SU-DHL-6 (cell line): ENCODE data around the gene TEX50.
"Not testable (repeated sequence)": the region's sequence is repeated elsewhere in the genome, so short reads cannot be mapped to it uniquely, and the experiment has no call there.

Source experiments
- H2AFZ ChIP-seq: fragments of 200-600 bp; sonication (generic); 2 replicates; pipeline ENCODE4 v1.6.1; 2014; ENCODE audit warnings: low read depth, mild to moderate bottlenecking, moderate library complexity, mixed read lengths, antibody characterized with exemption, low read length; ENCODE audit not compliant: severe bottlenecking
- H3F3A ChIP-seq: fragments of 200-600 bp; shearing (Covaris generic); 2 replicates; pipeline ENCODE4 v1.6.0; 2016; ENCODE audit warnings: antibody characterized with exemption, mild to moderate bottlenecking; ENCODE audit not compliant: insufficient read depth
- H3K27ac ChIP-seq: fragments of 200-600 bp; sonication (generic); 2 replicates; pipeline ENCODE4 v1.5.1; 2016; ENCODE audit warnings: low read depth, mild to moderate bottlenecking, low read length, moderate library complexity, mixed read lengths
- H3K27me3 ChIP-seq: fragments of 200-600 bp; sonication (generic), shearing (Covaris generic); 2 replicates; pipeline ENCODE4 v1.6.0; 2014; ENCODE audit warnings: mild to moderate bottlenecking, low read length
- H3K36me3 ChIP-seq: fragments of 200-600 bp; sonication (generic); 2 replicates; pipeline ENCODE4 v1.6.1; 2014; ENCODE audit warnings: mild to moderate bottlenecking, low read length, mixed read lengths
- H3K4me2 ChIP-seq: fragments of 300-600, 200-600 bp; shearing (Covaris generic), sonication (generic); 2 replicates; pipeline ENCODE4 v1.6.0; 2014; ENCODE audit warnings: low read length, low read depth, mild to moderate bottlenecking; ENCODE audit not compliant: poor library complexity, severe bottlenecking
- H3K4me3 ChIP-seq: fragments of 200-600 bp; sonication (generic); 2 replicates; pipeline ENCODE4 v1.5.1; 2014; ENCODE audit warnings: antibody characterized with exemption, low read length, mild to moderate bottlenecking, mixed read lengths; ENCODE audit not compliant: insufficient read depth, poor library complexity, severe bottlenecking
- H3K79me2 ChIP-seq: fragments of 200-600 bp; sonication (generic); 2 replicates; pipeline ENCODE4 v1.6.1; 2014; ENCODE audit warnings: mild to moderate bottlenecking, low read length, moderate library complexity; ENCODE audit not compliant: insufficient read depth
- H3K9ac ChIP-seq: fragments of 200-600 bp; sonication (generic); 2 replicates; pipeline ENCODE4 v1.7.0; 2014; ENCODE audit warnings: mild to moderate bottlenecking, low read length
- H3K9me2 ChIP-seq: fragments of 200-600 bp; sonication (generic); replicated peaks from 2 replicates; pipeline ENCODE4 v1.6.1; 2014; ENCODE audit warnings: low read length; ENCODE audit not compliant: insufficient read depth
- H3K9me3 ChIP-seq: fragments of 200-600 bp; sonication (generic); 2 replicates; pipeline ENCODE4 v1.6.1; 2014; ENCODE audit warnings: low read length, mixed read lengths; ENCODE audit not compliant: insufficient read depth
- H4K20me1 ChIP-seq: fragments of 200-600 bp; sonication (generic); 2 replicates; pipeline ENCODE4 v1.6.1; 2014; ENCODE audit warnings: low read depth, mild to moderate bottlenecking, antibody characterized with exemption, low read length, moderate library complexity, mixed read lengths
- EZH2phosphoT487 ChIP-seq: fragments of 200-600 bp; sonication (generic), shearing (Covaris generic); conservative IDR thresholded peaks from 2 replicates; pipeline ENCODE4 v1.6.1; 2018; ENCODE audit warnings: mild to moderate bottlenecking, antibody characterized with exemption, low read length, moderate library complexity, mixed read lengths
- TF ChIP-seq, protein P1 (sequence below): fragments of 200-600 bp; sonication (generic); IDR thresholded peaks from one replicate; pipeline ENCODE4 v1.5.1; 2017; ENCODE audit warnings: antibody characterized with exemption, mild to moderate bottlenecking, low read length, moderate library complexity; ENCODE audit not compliant: insufficient read depth, poor library complexity, severe bottlenecking

Gene TEX50

DNA sequence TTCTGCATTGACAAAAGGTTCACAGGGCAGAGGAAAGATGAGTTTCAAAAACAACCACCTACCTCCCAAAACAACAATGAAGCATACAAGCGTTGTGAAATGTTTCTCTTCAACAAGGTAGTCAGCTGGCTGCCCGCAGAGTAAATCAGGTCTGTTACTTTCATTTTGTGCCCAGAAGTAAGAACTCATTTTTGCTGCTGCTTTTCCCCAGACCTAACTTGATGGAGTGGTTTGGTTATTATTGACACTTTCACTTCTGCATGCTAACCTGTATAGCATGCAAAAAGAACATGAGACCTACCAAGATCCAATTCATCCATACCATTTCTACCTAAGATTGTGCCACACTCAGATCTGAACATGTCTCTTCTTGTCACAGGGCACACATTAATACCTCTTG is 33.5 kb upstream of the TEX50 start:
- H3K9me2 ChIP-seq, result no peaks in the 10 kb centered on the region
- H3K4me3 ChIP-seq, result no peak overlapping the region
- no peak for TF ChIP-seq EZH2phosphoT487
- TF ChIP-seq, protein P1, sequence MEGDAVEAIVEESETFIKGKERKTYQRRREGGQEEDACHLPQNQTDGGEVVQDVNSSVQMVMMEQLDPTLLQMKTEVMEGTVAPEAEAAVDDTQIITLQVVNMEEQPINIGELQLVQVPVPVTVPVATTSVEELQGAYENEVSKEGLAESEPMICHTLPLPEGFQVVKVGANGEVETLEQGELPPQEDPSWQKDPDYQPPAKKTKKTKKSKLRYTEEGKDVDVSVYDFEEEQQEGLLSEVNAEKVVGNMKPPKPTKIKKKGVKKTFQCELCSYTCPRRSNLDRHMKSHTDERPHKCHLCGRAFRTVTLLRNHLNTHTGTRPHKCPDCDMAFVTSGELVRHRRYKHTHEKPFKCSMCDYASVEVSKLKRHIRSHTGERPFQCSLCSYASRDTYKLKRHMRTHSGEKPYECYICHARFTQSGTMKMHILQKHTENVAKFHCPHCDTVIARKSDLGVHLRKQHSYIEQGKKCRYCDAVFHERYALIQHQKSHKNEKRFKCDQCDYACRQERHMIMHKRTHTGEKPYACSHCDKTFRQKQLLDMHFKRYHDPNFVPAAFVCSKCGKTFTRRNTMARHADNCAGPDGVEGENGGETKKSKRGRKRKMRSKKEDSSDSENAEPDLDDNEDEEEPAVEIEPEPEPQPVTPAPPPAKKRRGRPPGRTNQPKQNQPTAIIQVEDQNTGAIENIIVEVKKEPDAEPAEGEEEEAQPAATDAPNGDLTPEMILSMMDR, result no peak
- H2AFZ ChIP-seq, result no peak overlapping the region
- H3K4me2 ChIP-seq, result no peak overlapping the region
- H3K9me3 ChIP-seq, result no peaks in the 10 kb centered on the region
- H3F3A ChIP-seq, result no peaks in the 10 kb centered on the region
- H4K20me1 ChIP-seq, result no peaks in the 10 kb centered on the region
- no peak overlapping the region for H3K27ac ChIP-seq
- no peak overlapping the region for H3K9ac ChIP-seq
- H3K79me2 ChIP-seq, result no peaks in the 10 kb centered on the region
- no peaks in the 10 kb centered on the region for H3K27me3 ChIP-seq
- no peaks in the 10 kb centered on the region for H3K36me3 ChIP-seq

DNA sequence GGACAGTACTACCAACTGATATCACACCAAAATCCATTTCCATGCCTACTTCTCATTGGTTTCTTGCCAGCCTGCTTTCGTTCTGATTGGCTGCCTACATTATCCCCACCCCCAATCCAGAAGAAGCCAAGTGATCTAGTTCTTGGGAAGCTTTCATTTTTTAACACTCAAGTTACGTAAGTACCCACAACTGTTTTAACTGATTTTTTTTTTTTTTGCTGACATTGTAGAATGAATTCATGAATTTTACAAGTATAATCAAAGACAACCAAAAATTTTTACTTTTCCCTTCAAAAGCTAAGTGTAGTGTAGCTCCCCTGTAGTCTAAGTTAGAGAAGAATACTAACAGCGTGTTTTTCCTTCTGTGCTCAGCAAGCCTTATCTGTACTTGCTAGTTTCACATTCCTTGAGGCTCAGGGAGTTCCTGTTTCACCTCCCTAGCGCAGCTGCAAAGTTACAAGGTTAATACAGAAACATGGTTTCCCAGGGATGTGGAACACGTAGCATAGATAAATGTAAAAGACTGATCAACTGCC is 32.0 kb upstream of the TEX50 start, which contains the start of gene SLC9C2:
Gene SLC9C2 (minus strand): TSS at position 17 of the 536 bp plus-strand sequence. CDS start 1,296 bp downstream, outside the sequence.
- TF ChIP-seq EZH2phosphoT487, result no peak
- TF ChIP-seq, protein P1, result no peak
- no peaks in the 10 kb centered on the region for H3K9me3 ChIP-seq
- H2AFZ ChIP-seq, result no peak within 1 kb of the TSS
- no peak within 1 kb of the TSS for H3K4me3 ChIP-seq
- H3K79me2 ChIP-seq, result no peaks in the 10 kb centered on the region
- no peak within 1 kb of the TSS for H3K27ac ChIP-seq
- no peak within 1 kb of the TSS for H3K9ac ChIP-seq
- H3K4me2 ChIP-seq, result no peak within 1 kb of the TSS
- no peaks in the 10 kb centered on the region for H3K36me3 ChIP-seq
- H3K27me3 ChIP-seq, result no peaks in the 10 kb centered on the region
- no peaks in the 10 kb centered on the region for H4K20me1 ChIP-seq
- H3F3A ChIP-seq, result no peaks in the 10 kb centered on the region
- no peaks in the 10 kb centered on the region for H3K9me2 ChIP-seq

DNA sequence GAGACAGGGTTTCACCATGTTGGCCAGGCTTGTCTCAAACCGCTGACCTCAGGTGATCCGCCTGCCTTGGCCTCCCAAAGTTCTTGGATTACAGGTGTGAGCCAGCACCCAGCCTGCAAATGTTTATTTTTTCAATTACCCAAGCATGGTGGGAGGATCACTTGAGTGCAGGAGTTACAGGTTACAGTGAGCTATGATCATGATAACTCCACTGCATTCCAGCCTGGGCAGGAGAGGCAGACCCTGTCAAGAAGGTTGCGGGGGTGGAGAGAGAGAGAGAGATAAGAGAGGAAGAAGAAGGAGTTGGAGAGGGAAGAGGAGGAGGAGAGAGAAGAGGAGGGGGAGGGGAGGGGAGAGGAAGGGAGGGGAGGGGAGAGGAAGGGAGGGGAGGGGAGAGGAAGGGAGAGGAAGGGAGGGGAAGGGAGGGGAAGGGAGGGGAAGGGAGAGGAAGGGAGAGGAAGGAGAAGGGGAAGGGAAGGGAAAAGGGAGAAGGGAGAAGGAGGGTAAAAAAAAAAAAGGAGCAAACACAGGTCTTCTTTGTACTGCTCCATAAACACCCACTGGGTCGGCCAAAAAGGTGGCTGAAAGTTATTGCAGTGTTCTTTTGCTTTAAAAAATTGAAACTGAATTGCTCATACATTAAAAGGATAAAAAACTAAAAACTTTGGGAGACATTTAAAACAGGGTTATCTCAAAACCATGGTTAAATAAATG is 26.5 kb upstream of the TEX50 start:
- H3F3A ChIP-seq, result no peaks in the 10 kb centered on the region
- no peaks in the 10 kb centered on the region for H3K27me3 ChIP-seq
- no peaks in the 10 kb centered on the region for H3K9me3 ChIP-seq
- H3K9me2 ChIP-seq, result no peaks in the 10 kb centered on the region
- TF ChIP-seq EZH2phosphoT487, result no peak
- TF ChIP-seq, protein P1, result no peak
- no peak overlapping the region for H3K4me3 ChIP-seq
- no peak overlapping the region for H3K27ac ChIP-seq
- H3K79me2 ChIP-seq, result no peaks in the 10 kb centered on the region
- no peaks in the 10 kb centered on the region for H4K20me1 ChIP-seq
- H3K36me3 ChIP-seq, result no peaks in the 10 kb centered on the region
- H3K9ac ChIP-seq, result no peak overlapping the region
- no peak overlapping the region for H3K4me2 ChIP-seq
- H2AFZ ChIP-seq, result no peak overlapping the region

DNA sequence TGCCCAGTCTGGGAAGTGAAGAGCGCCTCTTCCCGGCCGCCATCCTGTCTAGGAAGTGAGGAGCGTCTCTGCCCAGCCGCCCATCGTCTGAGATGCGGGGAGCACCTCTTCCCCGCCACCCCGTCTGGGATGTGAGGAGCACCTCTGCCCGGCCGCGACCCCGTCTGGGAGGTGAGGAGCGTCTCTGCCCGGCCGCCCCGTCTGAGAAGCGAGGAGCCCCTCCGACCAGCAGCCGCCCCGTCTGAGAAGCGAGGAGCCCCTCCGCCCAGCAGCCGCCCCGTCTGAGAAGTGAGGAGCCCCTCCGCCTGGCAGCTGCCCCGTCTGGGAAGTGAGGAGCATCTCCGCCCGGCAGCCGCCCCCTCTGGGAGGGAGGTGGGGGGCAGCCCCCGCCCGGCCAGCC is 22.1 kb upstream of the TEX50 start:
- not testable (repeated sequence) for H3K79me2 ChIP-seq, H3K36me3 ChIP-seq, H3K9me3 ChIP-seq, H2AFZ ChIP-seq, H3K9me2 ChIP-seq, H3K9ac ChIP-seq, H3K27ac ChIP-seq, H3K4me2 ChIP-seq, H3K4me3 ChIP-seq, H3K27me3 ChIP-seq, H3F3A ChIP-seq, H4K20me1 ChIP-seq
